Measurements from ENCODE around the gene ZNF423. TPM values are rescaled to one million over a fixed set of nuclear protein-coding genes. Genes with fewer than 3 reads are reported as not detected.
"Not testable (repeated sequence)": the region's sequence is repeated elsewhere in the genome, so short reads cannot be mapped to it uniquely, and the experiment has no call there.

The ZNF423 gene
- total and polyA plus RNA-seq, 5 donors, result 5.5 to 22.2 (median 14.4) TPM

GRCh38 chr16:49576173-49576494 is 279.8 kb downstream of the ZNF423 start:
- ATAC-seq (no peak), DNase-seq (peak in 1 of 3 donors; percentile 48)
- WGBS, result 89% methylated on average over 4 of the region's 4 CpGs
- H3K4me3 ChIP-seq (ENCODE audit: low read length), result no peak overlapping the region
- no peaks in the 10 kb centered on the region for H3K27me3 ChIP-seq (ENCODE audit: control insufficient read depth, insufficient read depth)
- peaks cover 3% of the 10 kb centered on the region for H3K4me1 ChIP-seq (ENCODE audit: control insufficient read depth, insufficient read depth, low read length)
- H3K9me3 ChIP-seq (ENCODE audit: control insufficient read depth, low read length), result no peaks in the 10 kb centered on the region
- no peak overlapping the region for H3K27ac ChIP-seq (ENCODE audit: low read length)
- intact Hi-C loops (cut with DNase I), result no loop called here

GRCh38 chr16:49575346-49576172 is 280.4 kb downstream of the ZNF423 start:
- H3K27ac ChIP-seq (ENCODE audit: low read length), result no peak overlapping the region
- ATAC-seq (peak; percentile 82 to 90), DNase-seq (peak; percentile 47 to 75 (median 72))
- H3K4me1 ChIP-seq (ENCODE audit: control insufficient read depth, insufficient read depth, low read length), result peaks cover 3% of the 10 kb centered on the region
- H3K27me3 ChIP-seq (ENCODE audit: control insufficient read depth, insufficient read depth), result no peaks in the 10 kb centered on the region
- no peaks in the 10 kb centered on the region for H3K9me3 ChIP-seq (ENCODE audit: control insufficient read depth, low read length)
- intact Hi-C loops (cut with DNase I), result no loop called here
- no peak overlapping the region for H3K4me3 ChIP-seq (ENCODE audit: low read length)
- WGBS, result 56% methylated on average over 14 of the region's 14 CpGs

- 91% methylated on average over 12 of the region's 12 CpGs for WGBS
- intact Hi-C loops (cut with DNase I), result no loop called here
- no peak overlapping the region for H3K27ac ChIP-seq (ENCODE audit: low read length)
Observed at GRCh38 chr16:49574826-49575225, 281.1 kb downstream of the ZNF423 start.

GRCh38 chr16:49567950-49568349 is 288.0 kb downstream of the ZNF423 start:
- intact Hi-C loops (cut with DNase I), result no loop called here
- ATAC-seq (no peak), DNase-seq (no peak)
- no peak overlapping the region for H3K4me3 ChIP-seq (ENCODE audit: low read length)
- no peak overlapping the region for H3K27ac ChIP-seq (ENCODE audit: low read length)
- no peaks in the 10 kb centered on the region for H3K9me3 ChIP-seq (ENCODE audit: control insufficient read depth, low read length)
- no peaks in the 10 kb centered on the region for H3K27me3 ChIP-seq (ENCODE audit: control insufficient read depth, insufficient read depth)
- 100% methylated on average over 1 of the region's 1 CpG for WGBS
- no peaks in the 10 kb centered on the region for H3K4me1 ChIP-seq (ENCODE audit: control insufficient read depth, insufficient read depth, low read length)

More at GRCh38 chr16:49574826-49575225, 281.1 kb downstream of the ZNF423 start:
- ATAC-seq, result no peak
- DNase-seq, result no peak
- Histone ChIP-seq H3K4me1 (ENCODE audit: control insufficient read depth, insufficient read depth, low read length) (peaks cover 3% of the 10 kb centered on the region), H3K27me3 (ENCODE audit: control insufficient read depth, insufficient read depth) (no peaks in the 10 kb centered on the region), H3K4me3 (ENCODE audit: low read length) (no peak overlapping the region), H3K9me3 (ENCODE audit: control insufficient read depth, low read length) (no peaks in the 10 kb centered on the region)

GRCh38 chr16:49566432-49566831 is 289.5 kb downstream of the ZNF423 start:
- Histone ChIP-seq H3K27me3 (ENCODE audit: control insufficient read depth, insufficient read depth) (no peaks in the 10 kb centered on the region), H3K4me3 (ENCODE audit: low read length) (no peak overlapping the region), H3K9me3 (ENCODE audit: control insufficient read depth, low read length) (no peaks in the 10 kb centered on the region), H3K27ac (ENCODE audit: low read length) (no peak overlapping the region), H3K4me1 (ENCODE audit: control insufficient read depth, insufficient read depth, low read length) (no peaks in the 10 kb centered on the region)
- ATAC-seq (no peak), DNase-seq (no peak)
- intact Hi-C loops (cut with DNase I), result no loop called here
- WGBS, result 87% methylated on average over 6 of the region's 6 CpGs

- H3K27ac ChIP-seq (ENCODE audit: low read length), result no peak overlapping the region
- H3K9me3 ChIP-seq (ENCODE audit: control insufficient read depth, low read length), result no peaks in the 10 kb centered on the region
- DNase-seq (peak in 1 of 3 donors; percentile 63), ATAC-seq (peak in 1 of 2 donors; percentile 43)
- H3K4me1 ChIP-seq (ENCODE audit: control insufficient read depth, insufficient read depth, low read length), result no peaks in the 10 kb centered on the region
- H3K27me3 ChIP-seq (ENCODE audit: control insufficient read depth, insufficient read depth), result no peaks in the 10 kb centered on the region
- 61% methylated on average over 14 of the region's 14 CpGs for WGBS
- intact Hi-C loops (cut with DNase I), result no loop called here
- no peak overlapping the region for H3K4me3 ChIP-seq (ENCODE audit: low read length)
Observed at GRCh38 chr16:49564496-49565229, 291.2 kb downstream of the ZNF423 start.

GRCh38 chr16:49563666-49564065 is 292.2 kb downstream of the ZNF423 start:
- Histone ChIP-seq H3K4me3 (ENCODE audit: low read length) (no peak overlapping the region), H3K27me3 (ENCODE audit: control insufficient read depth, insufficient read depth) (no peaks in the 10 kb centered on the region), H3K9me3 (ENCODE audit: control insufficient read depth, low read length) (no peaks in the 10 kb centered on the region), H3K4me1 (ENCODE audit: control insufficient read depth, insufficient read depth, low read length) (no peaks in the 10 kb centered on the region), H3K27ac (ENCODE audit: low read length) (no peak overlapping the region)
- 98% methylated on average over 2 of the region's 2 CpGs for WGBS
- no peak for ATAC-seq
- DNase-seq, result no peak
- intact Hi-C loops (cut with DNase I), result no loop called here

GRCh38 chr16:49562894-49563293 is 293.0 kb downstream of the ZNF423 start:
- DNase-seq; H3K4me3 ChIP-seq (ENCODE audit: low read length); ATAC-seq; H3K9me3 ChIP-seq (ENCODE audit: control insufficient read depth, low read length); H3K27me3 ChIP-seq (ENCODE audit: control insufficient read depth, insufficient read depth); H3K4me1 ChIP-seq (ENCODE audit: control insufficient read depth, insufficient read depth, low read length); intact Hi-C loops (cut with DNase I); H3K27ac ChIP-seq (ENCODE audit: low read length): not testable (repeated sequence)
- 95% methylated on average over 8 of the region's 8 CpGs for WGBS

- WGBS, result 89% methylated on average over 3 of the region's 3 CpGs
Observed at GRCh38 chr16:49562228-49562627, 293.7 kb downstream of the ZNF423 start.

GRCh38 chr16:49560004-49560830 is 295.7 kb downstream of the ZNF423 start:
- no peaks in the 10 kb centered on the region for H3K4me1 ChIP-seq (ENCODE audit: control insufficient read depth, insufficient read depth, low read length)
- 57% methylated on average over 25 of the region's 25 CpGs for whole genome bisulfite sequencing
- no peaks in the 10 kb centered on the region for H3K27me3 ChIP-seq (ENCODE audit: control insufficient read depth, insufficient read depth)
- H3K4me3 ChIP-seq (ENCODE audit: low read length), result no peak overlapping the region
- no peak overlapping the region for H3K27ac ChIP-seq (ENCODE audit: low read length)
- no peaks in the 10 kb centered on the region for H3K9me3 ChIP-seq (ENCODE audit: control insufficient read depth, low read length)
- ATAC-seq (peak; percentile 63 to 73), DNase-seq (peak in 2 of 3 donors; percentile 54 to 78)
- intact Hi-C loops (cut with DNase I), result no loop called here

More at GRCh38 chr16:49562228-49562627, 293.7 kb downstream of the ZNF423 start:
- ATAC-seq, result no peak
- H3K27me3 ChIP-seq (ENCODE audit: control insufficient read depth, insufficient read depth), result no peaks in the 10 kb centered on the region
- no peaks in the 10 kb centered on the region for H3K9me3 ChIP-seq (ENCODE audit: control insufficient read depth, low read length)
- no peaks in the 10 kb centered on the region for H3K4me1 ChIP-seq (ENCODE audit: control insufficient read depth, insufficient read depth, low read length)
- H3K4me3 ChIP-seq (ENCODE audit: low read length), result no peak overlapping the region
- H3K27ac ChIP-seq (ENCODE audit: low read length), result no peak overlapping the region
- DNase-seq, result no peak
- intact Hi-C loops (cut with DNase I), result no loop called here

- DNase-seq (no peak), ATAC-seq (no peak)
- intact Hi-C loops (cut with DNase I), result no loop called here
- WGBS, result 78% methylated on average over 4 of the region's 4 CpGs
- no peaks in the 10 kb centered on the region for H3K4me1 ChIP-seq (ENCODE audit: control insufficient read depth, insufficient read depth, low read length)
- no peak overlapping the region for H3K4me3 ChIP-seq (ENCODE audit: low read length)
- H3K27ac ChIP-seq (ENCODE audit: low read length), result no peak overlapping the region
- no peaks in the 10 kb centered on the region for H3K27me3 ChIP-seq (ENCODE audit: control insufficient read depth, insufficient read depth)
- H3K9me3 ChIP-seq (ENCODE audit: control insufficient read depth, low read length), result no peaks in the 10 kb centered on the region
Observed at GRCh38 chr16:49559242-49559641, 296.7 kb downstream of the ZNF423 start.

All from right cardiac atrium (tissue), 5 donors.